ENCODE data around the gene SQSTM1.

DNA sequence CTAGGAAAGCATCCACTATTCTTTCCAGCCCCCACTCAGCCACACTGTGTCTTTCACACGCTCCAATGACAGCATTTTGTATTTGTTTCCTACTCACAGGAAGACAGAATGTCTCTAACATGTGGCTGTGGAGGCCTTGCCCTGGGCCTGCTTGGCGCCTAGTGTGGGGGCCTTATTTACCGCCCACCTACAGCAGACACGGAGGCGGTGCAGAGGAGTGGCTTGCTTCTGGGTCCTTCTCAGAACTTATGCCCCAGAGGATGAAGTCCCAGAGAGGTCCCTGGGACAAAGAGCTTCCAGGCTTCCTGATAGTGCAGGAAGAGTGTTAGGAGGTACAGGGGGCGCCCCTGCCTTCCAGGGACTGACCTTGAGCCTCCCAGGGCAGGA, 46.4 kb downstream of the SQSTM1 start:
- no peak for TF ChIP-seq POLR2A (IDR thresholded peaks at IDR 0.05; ENCODE audit: extremely low read depth, insufficient read length)
- TF ChIP-seq, protein P1, sequence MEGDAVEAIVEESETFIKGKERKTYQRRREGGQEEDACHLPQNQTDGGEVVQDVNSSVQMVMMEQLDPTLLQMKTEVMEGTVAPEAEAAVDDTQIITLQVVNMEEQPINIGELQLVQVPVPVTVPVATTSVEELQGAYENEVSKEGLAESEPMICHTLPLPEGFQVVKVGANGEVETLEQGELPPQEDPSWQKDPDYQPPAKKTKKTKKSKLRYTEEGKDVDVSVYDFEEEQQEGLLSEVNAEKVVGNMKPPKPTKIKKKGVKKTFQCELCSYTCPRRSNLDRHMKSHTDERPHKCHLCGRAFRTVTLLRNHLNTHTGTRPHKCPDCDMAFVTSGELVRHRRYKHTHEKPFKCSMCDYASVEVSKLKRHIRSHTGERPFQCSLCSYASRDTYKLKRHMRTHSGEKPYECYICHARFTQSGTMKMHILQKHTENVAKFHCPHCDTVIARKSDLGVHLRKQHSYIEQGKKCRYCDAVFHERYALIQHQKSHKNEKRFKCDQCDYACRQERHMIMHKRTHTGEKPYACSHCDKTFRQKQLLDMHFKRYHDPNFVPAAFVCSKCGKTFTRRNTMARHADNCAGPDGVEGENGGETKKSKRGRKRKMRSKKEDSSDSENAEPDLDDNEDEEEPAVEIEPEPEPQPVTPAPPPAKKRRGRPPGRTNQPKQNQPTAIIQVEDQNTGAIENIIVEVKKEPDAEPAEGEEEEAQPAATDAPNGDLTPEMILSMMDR (IDR thresholded peaks at IDR 0.05; ENCODE audit: low read depth, low read length): no peak
- TF ChIP-seq, protein P2, sequence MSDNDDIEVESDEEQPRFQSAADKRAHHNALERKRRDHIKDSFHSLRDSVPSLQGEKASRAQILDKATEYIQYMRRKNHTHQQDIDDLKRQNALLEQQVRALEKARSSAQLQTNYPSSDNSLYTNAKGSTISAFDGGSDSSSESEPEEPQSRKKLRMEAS (IDR thresholded peaks at IDR 0.05; ENCODE audit: low read depth, low read length): no peak
- TF ChIP-seq MYC (IDR thresholded peaks at IDR 0.05; ENCODE audit: low read depth, low read length): no peak
